SK-N-SH treated with all-trans-retinoic acid at 6 μM for 48 hours (cell line): ENCODE data around the gene NCAM2.

Experiments used
- ATAC-seq: fragments of 200-7000 bp; cut with Tn5 transposase; 3 replicates; pipeline ENCODE4 v1.9.1; 2020; ENCODE audit warnings: mild to moderate bottlenecking, moderate library complexity
- ARNTL ChIP-seq: fragments of 450-650 bp; formaldehyde crosslinking; IDR thresholded peaks from 2 replicates; pipeline ENCODE4 v1.5.0; 2020; ENCODE audit warnings: low read depth, mild to moderate bottlenecking, moderate library complexity, borderline replicate concordance
- BACH2 ChIP-seq: fragments of 250-450 bp; sonication (Bioruptor Pico); IDR thresholded peaks from 2 replicates; pipeline ENCODE4 v1.9.0; 2021; ENCODE audit warnings: mild to moderate bottlenecking, borderline replicate concordance
- CSDC2 ChIP-seq: fragments of 250-450 bp; sonication (Bioruptor Pico); IDR thresholded peaks from 2 replicates; pipeline ENCODE4 v1.5.0; 2020; ENCODE audit warnings: mild to moderate bottlenecking, moderate library complexity
- ESRRG ChIP-seq: fragments of 250-450 bp; sonication (Bioruptor Pico); IDR thresholded peaks from 2 replicates; pipeline ENCODE4 v1.6.1; 2021; ENCODE audit warnings: mild to moderate bottlenecking
- ISL1 ChIP-seq: fragments of 250-450 bp; sonication (Bioruptor Pico); IDR thresholded peaks from 2 replicates; pipeline ENCODE4 v2.1.2; 2022; ENCODE audit warnings: mild to moderate bottlenecking, moderate library complexity
- PPARA ChIP-seq: fragments of 250-450 bp; sonication (Bioruptor Pico); IDR thresholded peaks from 2 replicates; pipeline ENCODE4 v1.5.0; 2020; ENCODE audit warnings: mild to moderate bottlenecking, borderline replicate concordance
- SNAI2 ChIP-seq: fragments of 250-450 bp; sonication (Bioruptor Pico); IDR thresholded peaks from 2 replicates; pipeline ENCODE4 v1.5.0; 2020; ENCODE audit warnings: mild to moderate bottlenecking, moderate library complexity
- TCF4 ChIP-seq: fragments of 250-450 bp; sonication (Bioruptor Pico); IDR thresholded peaks from 2 replicates; pipeline ENCODE4 v1.8.0; 2021; ENCODE audit warnings: mild to moderate bottlenecking, moderate library complexity, borderline replicate concordance
- TOX ChIP-seq: fragments of 250-450 bp; sonication (Bioruptor Pico); IDR thresholded peaks from 2 replicates; pipeline ENCODE4 v1.8.0; 2021; ENCODE audit warnings: mild to moderate bottlenecking, moderate library complexity, borderline replicate concordance
- ZC3H10 ChIP-seq: fragments of 250-450 bp; sonication (Bioruptor Pico); IDR thresholded peaks from 2 replicates; pipeline ENCODE4 v1.5.1; 2021; ENCODE audit warnings: mild to moderate bottlenecking, moderate library complexity
- ZFP3 ChIP-seq: fragments of 250-450 bp; sonication (Bioruptor Pico); IDR thresholded peaks from 2 replicates; pipeline ENCODE4 v1.5.0; 2020; ENCODE audit warnings: mild to moderate bottlenecking, moderate library complexity
- ZFP30 ChIP-seq: fragments of 450-650 bp; formaldehyde crosslinking; IDR thresholded peaks from 2 replicates; pipeline ENCODE4 v1.5.0; 2022; ENCODE audit warnings: mild to moderate bottlenecking, moderate library complexity
- ZNF565 ChIP-seq: fragments of 450-650 bp; formaldehyde crosslinking; conservative IDR thresholded peaks from 2 replicates; pipeline ENCODE4 v1.5.0; 2020; ENCODE audit warnings: low read depth, mild to moderate bottlenecking, moderate library complexity
- ZNF70 ChIP-seq: fragments of 450-650 bp; formaldehyde crosslinking; IDR thresholded peaks from 2 replicates; pipeline ENCODE4 v1.5.0; 2020; ENCODE audit warnings: mild to moderate bottlenecking, moderate library complexity
- ZNF8 ChIP-seq: fragments of 450-650 bp; formaldehyde crosslinking; IDR thresholded peaks from 2 replicates; pipeline ENCODE4 v1.5.0; 2020; ENCODE audit warnings: mild to moderate bottlenecking, moderate library complexity
- TF ChIP-seq, protein P1 (sequence below): fragments of 250-450 bp; sonication (Bioruptor Pico); IDR thresholded peaks from 2 replicates; pipeline ENCODE4 v1.5.1; 2021; ENCODE audit warnings: mild to moderate bottlenecking, moderate library complexity
- TF ChIP-seq, protein P2 (sequence below): fragments of 250-450 bp; sonication (Bioruptor Pico); IDR thresholded peaks from 2 replicates; pipeline ENCODE4 v1.8.0; 2021; ENCODE audit warnings: low read depth, mild to moderate bottlenecking, moderate library complexity, borderline replicate concordance
- TF ChIP-seq, protein P3 (sequence below): fragments of 250-450 bp; sonication (Bioruptor Pico); IDR thresholded peaks from 2 replicates; pipeline ENCODE4 v1.5.1; 2020; ENCODE audit warnings: low read depth, mild to moderate bottlenecking, moderate library complexity
- TF ChIP-seq, protein P4 (sequence below): fragments of 250-450 bp; sonication (Bioruptor Pico); IDR thresholded peaks from 2 replicates; pipeline ENCODE4 v1.5.0; 2020; ENCODE audit warnings: mild to moderate bottlenecking, moderate library complexity
- TF ChIP-seq, protein P5 (sequence below): fragments of 250-450 bp; sonication (Bioruptor Pico); IDR thresholded peaks from 2 replicates; pipeline ENCODE4 v1.8.0; 2020; ENCODE audit warnings: mild to moderate bottlenecking, moderate library complexity, borderline replicate concordance

Gene NCAM2

DNA sequence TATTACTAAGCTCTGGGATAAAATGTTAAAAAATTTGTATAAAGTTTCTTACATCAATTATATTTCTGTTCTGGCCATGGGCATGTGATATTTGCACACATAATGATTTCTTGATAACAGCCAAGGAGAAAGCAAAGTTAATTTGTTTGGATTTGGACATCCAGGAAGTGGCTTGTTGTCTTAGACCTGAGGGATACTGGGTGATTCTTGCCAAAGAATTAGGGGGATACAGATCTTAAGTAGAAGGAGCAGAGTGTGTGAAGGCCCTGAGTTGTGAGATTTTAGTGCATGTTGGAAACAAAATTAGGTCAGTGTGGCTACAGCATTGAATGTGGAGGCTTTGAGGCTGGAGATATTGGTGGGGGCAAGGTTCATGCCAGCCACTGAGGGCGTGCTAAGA is 65.6 kb downstream of the NCAM2 start:
- TF ChIP-seq ESRRG = no peak
- TF ChIP-seq ISL1 = no peak
- TF ChIP-seq, protein P1, sequence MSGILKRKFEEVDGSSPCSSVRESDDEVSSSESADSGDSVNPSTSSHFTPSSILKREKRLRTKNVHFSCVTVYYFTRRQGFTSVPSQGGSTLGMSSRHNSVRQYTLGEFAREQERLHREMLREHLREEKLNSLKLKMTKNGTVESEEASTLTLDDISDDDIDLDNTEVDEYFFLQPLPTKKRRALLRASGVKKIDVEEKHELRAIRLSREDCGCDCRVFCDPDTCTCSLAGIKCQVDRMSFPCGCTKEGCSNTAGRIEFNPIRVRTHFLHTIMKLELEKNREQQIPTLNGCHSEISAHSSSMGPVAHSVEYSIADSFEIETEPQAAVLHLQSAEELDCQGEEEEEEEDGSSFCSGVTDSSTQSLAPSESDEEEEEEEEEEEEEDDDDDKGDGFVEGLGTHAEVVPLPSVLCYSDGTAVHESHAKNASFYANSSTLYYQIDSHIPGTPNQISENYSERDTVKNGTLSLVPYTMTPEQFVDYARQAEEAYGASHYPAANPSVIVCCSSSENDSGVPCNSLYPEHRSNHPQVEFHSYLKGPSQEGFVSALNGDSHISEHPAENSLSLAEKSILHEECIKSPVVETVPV (CRISPR knock-in tag) = no peak
- no peak for TF ChIP-seq CSDC2 (CRISPR knock-in tag)
- TF ChIP-seq, protein P2, sequence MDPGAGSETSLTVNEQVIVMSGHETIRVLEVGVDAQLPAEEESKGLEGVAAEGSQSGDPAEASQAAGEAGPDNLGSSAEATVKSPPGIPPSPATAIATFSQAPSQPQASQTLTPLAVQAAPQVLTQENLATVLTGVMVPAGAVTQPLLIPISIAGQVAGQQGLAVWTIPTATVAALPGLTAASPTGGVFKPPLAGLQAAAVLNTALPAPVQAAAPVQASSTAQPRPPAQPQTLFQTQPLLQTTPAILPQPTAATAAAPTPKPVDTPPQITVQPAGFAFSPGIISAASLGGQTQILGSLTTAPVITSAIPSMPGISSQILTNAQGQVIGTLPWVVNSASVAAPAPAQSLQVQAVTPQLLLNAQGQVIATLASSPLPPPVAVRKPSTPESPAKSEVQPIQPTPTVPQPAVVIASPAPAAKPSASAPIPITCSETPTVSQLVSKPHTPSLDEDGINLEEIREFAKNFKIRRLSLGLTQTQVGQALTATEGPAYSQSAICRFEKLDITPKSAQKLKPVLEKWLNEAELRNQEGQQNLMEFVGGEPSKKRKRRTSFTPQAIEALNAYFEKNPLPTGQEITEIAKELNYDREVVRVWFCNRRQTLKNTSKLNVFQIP (CRISPR knock-in tag) = no peak
- no peak for TF ChIP-seq TCF4
- ATAC-seq = no peak

DNA sequence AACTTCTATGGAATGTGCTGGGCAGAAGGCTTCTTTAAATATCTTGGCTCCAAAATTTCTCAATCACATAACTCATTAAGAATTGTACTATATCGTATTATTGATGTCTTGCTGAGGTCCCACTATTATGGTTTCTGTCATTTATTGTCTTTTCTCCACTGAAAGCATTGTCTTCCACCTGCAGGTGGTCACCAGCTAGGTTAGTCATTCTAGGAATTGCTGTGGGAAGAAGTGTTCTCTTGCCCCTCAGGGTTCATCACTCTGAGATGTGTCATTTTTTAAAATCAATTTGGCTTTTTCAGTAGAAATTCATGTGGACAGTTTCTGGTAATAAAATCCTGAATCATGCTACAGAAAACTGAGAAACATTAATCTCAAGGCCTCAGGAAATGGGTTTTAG is 66.1 kb downstream of the NCAM2 start:
- no peak for ATAC-seq
- TF ChIP-seq, protein P1 (CRISPR knock-in tag) = no peak
- TF ChIP-seq ARNTL (CRISPR knock-in tag) (no peak), PPARA (CRISPR knock-in tag) (no peak), BACH2 (no peak), ESRRG (no peak)
- TF ChIP-seq, protein P3, sequence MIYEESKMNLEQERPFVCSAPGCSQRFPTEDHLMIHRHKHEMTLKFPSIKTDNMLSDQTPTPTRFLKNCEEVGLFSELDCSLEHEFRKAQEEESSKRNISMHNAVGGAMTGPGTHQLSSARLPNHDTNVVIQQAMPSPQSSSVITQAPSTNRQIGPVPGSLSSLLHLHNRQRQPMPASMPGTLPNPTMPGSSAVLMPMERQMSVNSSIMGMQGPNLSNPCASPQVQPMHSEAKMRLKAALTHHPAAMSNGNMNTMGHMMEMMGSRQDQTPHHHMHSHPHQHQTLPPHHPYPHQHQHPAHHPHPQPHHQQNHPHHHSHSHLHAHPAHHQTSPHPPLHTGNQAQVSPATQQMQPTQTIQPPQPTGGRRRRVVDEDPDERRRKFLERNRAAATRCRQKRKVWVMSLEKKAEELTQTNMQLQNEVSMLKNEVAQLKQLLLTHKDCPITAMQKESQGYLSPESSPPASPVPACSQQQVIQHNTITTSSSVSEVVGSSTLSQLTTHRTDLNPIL (CRISPR knock-in tag) = no peak

DNA sequence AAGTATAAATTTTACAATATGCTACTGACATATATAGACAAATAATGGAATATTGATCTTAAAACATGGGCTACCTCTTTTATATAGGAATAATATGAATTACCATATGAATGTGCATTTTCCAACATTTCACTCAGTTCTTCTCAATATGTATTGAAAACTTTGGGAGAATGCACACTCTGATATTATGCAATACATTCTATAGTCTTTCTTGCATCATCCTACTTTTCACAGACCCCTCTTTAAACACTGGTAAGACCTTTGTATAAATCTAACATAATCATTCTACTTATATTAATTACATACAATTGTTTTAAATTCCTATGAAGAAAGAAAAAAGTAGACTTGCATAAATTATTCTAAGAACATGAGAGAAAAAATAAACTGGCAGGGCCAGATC is 69.2 kb downstream of the NCAM2 start:
- TF ChIP-seq BACH2 = no peak
- TF ChIP-seq PPARA (CRISPR knock-in tag) = no peak
- TF ChIP-seq TOX (CRISPR knock-in tag) = no peak
- TF ChIP-seq, protein P4, sequence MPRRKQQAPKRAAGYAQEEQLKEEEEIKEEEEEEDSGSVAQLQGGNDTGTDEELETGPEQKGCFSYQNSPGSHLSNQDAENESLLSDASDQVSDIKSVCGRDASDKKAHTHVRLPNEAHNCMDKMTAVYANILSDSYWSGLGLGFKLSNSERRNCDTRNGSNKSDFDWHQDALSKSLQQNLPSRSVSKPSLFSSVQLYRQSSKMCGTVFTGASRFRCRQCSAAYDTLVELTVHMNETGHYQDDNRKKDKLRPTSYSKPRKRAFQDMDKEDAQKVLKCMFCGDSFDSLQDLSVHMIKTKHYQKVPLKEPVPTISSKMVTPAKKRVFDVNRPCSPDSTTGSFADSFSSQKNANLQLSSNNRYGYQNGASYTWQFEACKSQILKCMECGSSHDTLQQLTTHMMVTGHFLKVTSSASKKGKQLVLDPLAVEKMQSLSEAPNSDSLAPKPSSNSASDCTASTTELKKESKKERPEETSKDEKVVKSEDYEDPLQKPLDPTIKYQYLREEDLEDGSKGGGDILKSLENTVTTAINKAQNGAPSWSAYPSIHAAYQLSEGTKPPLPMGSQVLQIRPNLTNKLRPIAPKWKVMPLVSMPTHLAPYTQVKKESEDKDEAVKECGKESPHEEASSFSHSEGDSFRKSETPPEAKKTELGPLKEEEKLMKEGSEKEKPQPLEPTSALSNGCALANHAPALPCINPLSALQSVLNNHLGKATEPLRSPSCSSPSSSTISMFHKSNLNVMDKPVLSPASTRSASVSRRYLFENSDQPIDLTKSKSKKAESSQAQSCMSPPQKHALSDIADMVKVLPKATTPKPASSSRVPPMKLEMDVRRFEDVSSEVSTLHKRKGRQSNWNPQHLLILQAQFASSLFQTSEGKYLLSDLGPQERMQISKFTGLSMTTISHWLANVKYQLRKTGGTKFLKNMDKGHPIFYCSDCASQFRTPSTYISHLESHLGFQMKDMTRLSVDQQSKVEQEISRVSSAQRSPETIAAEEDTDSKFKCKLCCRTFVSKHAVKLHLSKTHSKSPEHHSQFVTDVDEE = no peak
- TF ChIP-seq, protein P1 (CRISPR knock-in tag) = no peak
- no peak for TF ChIP-seq ZFP3 (CRISPR knock-in tag)
- TF ChIP-seq SNAI2 = no peak
- TF ChIP-seq ESRRG = no peak
- no peak for TF ChIP-seq ZNF565 (CRISPR knock-in tag)
- no peak for TF ChIP-seq ISL1
- no peak for TF ChIP-seq ZFP30 (CRISPR knock-in tag)
- TF ChIP-seq, protein P5, sequence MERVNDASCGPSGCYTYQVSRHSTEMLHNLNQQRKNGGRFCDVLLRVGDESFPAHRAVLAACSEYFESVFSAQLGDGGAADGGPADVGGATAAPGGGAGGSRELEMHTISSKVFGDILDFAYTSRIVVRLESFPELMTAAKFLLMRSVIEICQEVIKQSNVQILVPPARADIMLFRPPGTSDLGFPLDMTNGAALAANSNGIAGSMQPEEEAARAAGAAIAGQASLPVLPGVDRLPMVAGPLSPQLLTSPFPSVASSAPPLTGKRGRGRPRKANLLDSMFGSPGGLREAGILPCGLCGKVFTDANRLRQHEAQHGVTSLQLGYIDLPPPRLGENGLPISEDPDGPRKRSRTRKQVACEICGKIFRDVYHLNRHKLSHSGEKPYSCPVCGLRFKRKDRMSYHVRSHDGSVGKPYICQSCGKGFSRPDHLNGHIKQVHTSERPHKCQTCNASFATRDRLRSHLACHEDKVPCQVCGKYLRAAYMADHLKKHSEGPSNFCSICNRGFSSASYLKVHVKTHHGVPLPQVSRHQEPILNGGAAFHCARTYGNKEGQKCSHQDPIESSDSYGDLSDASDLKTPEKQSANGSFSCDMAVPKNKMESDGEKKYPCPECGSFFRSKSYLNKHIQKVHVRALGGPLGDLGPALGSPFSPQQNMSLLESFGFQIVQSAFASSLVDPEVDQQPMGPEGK (CRISPR knock-in tag) = no peak
- TF ChIP-seq ZC3H10 (CRISPR knock-in tag) = no peak
- no peak for TF ChIP-seq TCF4
- no peak for TF ChIP-seq ZNF70 (CRISPR knock-in tag)
- TF ChIP-seq, protein P2 (CRISPR knock-in tag) = no peak
- no peak for TF ChIP-seq ZNF8
- ATAC-seq = no peak
